HEK293 (cell line): ENCODE results near the gene ZNF569.

Experiments used
- BCL11A ChIP-seq: fragments of 450-650 bp; formaldehyde crosslinking; IDR thresholded peaks from 2 replicates; pipeline ENCODE4 v1.5.1; 2016; ENCODE audit warnings: low read depth, missing biosample characterization, missing genetic modification characterization
- BCL11B ChIP-seq: fragments of 450-650 bp; formaldehyde crosslinking; IDR thresholded peaks from 2 replicates; pipeline ENCODE4 v1.5.1; 2016; ENCODE audit warnings: low read depth, missing biosample characterization, missing genetic modification characterization
- GLI4 ChIP-seq: fragments of 450-650 bp; formaldehyde crosslinking; IDR thresholded peaks from 2 replicates; pipeline ENCODE4 v1.5.1; 2016; ENCODE audit warnings: missing biosample characterization, missing genetic modification characterization
- HOXC10 ChIP-seq: sonication (generic); formaldehyde crosslinking; IDR thresholded peaks from 2 replicates; pipeline ENCODE4 v1.8.1; 2023; ENCODE audit warnings: mild to moderate bottlenecking, missing genetic modification reagents
- OSR2 ChIP-seq: fragments of 450-650 bp; formaldehyde crosslinking; IDR thresholded peaks from 2 replicates; pipeline ENCODE4 v1.5.1; 2016; ENCODE audit warnings: missing biosample characterization, missing genetic modification characterization
- OVOL3 ChIP-seq: fragments of 450-650 bp; formaldehyde crosslinking; IDR thresholded peaks from 2 replicates; pipeline ENCODE4 v1.5.1; 2016; ENCODE audit warnings: missing biosample characterization, missing genetic modification characterization
- RBAK ChIP-seq: fragments of 450-650 bp; formaldehyde crosslinking; IDR thresholded peaks from 2 replicates; pipeline ENCODE4 v1.5.1; 2016; ENCODE audit warnings: missing biosample characterization, missing genetic modification characterization
- REPIN1 ChIP-seq: fragments of 450-650 bp; formaldehyde crosslinking; IDR thresholded peaks from 2 replicates; pipeline ENCODE4 v1.5.1; 2017; ENCODE audit warnings: missing biosample characterization, missing genetic modification characterization, low read depth
- SCRT2 ChIP-seq: fragments of 450-650 bp; formaldehyde crosslinking; IDR thresholded peaks from 2 replicates; pipeline ENCODE4 v1.5.1; 2016; ENCODE audit warnings: missing biosample characterization, missing genetic modification characterization
- TRIM28 ChIP-seq: IDR thresholded peaks from 2 replicates; pipeline ENCODE4 v1.6.1; 2011; ENCODE audit warnings: low read length, control low read depth, borderline replicate concordance
- ZBTB8A ChIP-seq: fragments of 450-650 bp; formaldehyde crosslinking; IDR thresholded peaks from 2 replicates; pipeline ENCODE4 v1.5.1; 2016; ENCODE audit warnings: missing biosample characterization, missing genetic modification characterization
- ZFP37 ChIP-seq: fragments of 450-650 bp; formaldehyde crosslinking; IDR thresholded peaks from 2 replicates; pipeline ENCODE4 v1.5.1; 2016; ENCODE audit warnings: missing biosample characterization, missing genetic modification characterization
- ZNF146 ChIP-seq: fragments of 450-650 bp; formaldehyde crosslinking; IDR thresholded peaks from 2 replicates; pipeline ENCODE4 v1.5.1; 2016; ENCODE audit warnings: missing biosample characterization, missing genetic modification characterization
- ZNF223 ChIP-seq: fragments of 450-650 bp; formaldehyde crosslinking; IDR thresholded peaks from 2 replicates; pipeline ENCODE4 v1.5.1; 2016; ENCODE audit warnings: missing biosample characterization, missing genetic modification characterization
- ZNF302 ChIP-seq: fragments of 450-650 bp; formaldehyde crosslinking; IDR thresholded peaks from 2 replicates; pipeline ENCODE4 v1.5.1; 2016; ENCODE audit warnings: missing biosample characterization, missing genetic modification characterization, low read depth
- ZNF354C ChIP-seq: fragments of 450-650 bp; formaldehyde crosslinking; IDR thresholded peaks from 2 replicates; pipeline ENCODE4 v1.5.1; 2016; ENCODE audit warnings: missing biosample characterization, missing genetic modification characterization, low read depth, borderline replicate concordance
- ZNF362 ChIP-seq: fragments of 450-650 bp; formaldehyde crosslinking; IDR thresholded peaks from 2 replicates; pipeline ENCODE4 v1.5.1; 2016; ENCODE audit warnings: missing biosample characterization, missing genetic modification characterization
- ZNF398 ChIP-seq: fragments of 450-650 bp; formaldehyde crosslinking; IDR thresholded peaks from 2 replicates; pipeline ENCODE4 v1.5.1; 2017; ENCODE audit warnings: missing biosample characterization, missing genetic modification characterization
- ZNF416 ChIP-seq: fragments of 450-650 bp; formaldehyde crosslinking; IDR thresholded peaks from 2 replicates; pipeline ENCODE4 v1.5.1; 2016; ENCODE audit warnings: missing biosample characterization, missing genetic modification characterization
- ZNF433 ChIP-seq: fragments of 450-650 bp; formaldehyde crosslinking; IDR thresholded peaks from 2 replicates; pipeline ENCODE4 v1.5.1; 2016; ENCODE audit warnings: missing biosample characterization, missing genetic modification characterization, low read depth
- ZNF514 ChIP-seq: fragments of 450-650 bp; formaldehyde crosslinking; IDR thresholded peaks from 2 replicates; pipeline ENCODE4 v1.5.1; 2016; ENCODE audit warnings: missing biosample characterization, missing genetic modification characterization
- ZNF560 ChIP-seq: fragments of 450-650 bp; formaldehyde crosslinking; IDR thresholded peaks from 2 replicates; pipeline ENCODE4 v1.5.1; 2017; ENCODE audit warnings: missing biosample characterization, missing genetic modification characterization, borderline replicate concordance
- ZNF645 ChIP-seq: fragments of 450-650 bp; formaldehyde crosslinking; IDR thresholded peaks from 2 replicates; pipeline ENCODE4; 2016; ENCODE audit warnings: missing biosample characterization, missing genetic modification characterization
- ZNF707 ChIP-seq: fragments of 450-650 bp; formaldehyde crosslinking; IDR thresholded peaks from 2 replicates; pipeline ENCODE4 v1.5.1; 2016; ENCODE audit warnings: missing biosample characterization, missing genetic modification characterization
- ZSCAN30 ChIP-seq: fragments of 450-650 bp; IDR thresholded peaks from 2 replicates; pipeline ENCODE4 v1.5.1; 2018; ENCODE audit warnings: missing biosample characterization, mild to moderate bottlenecking, missing genetic modification characterization, moderate library complexity
- TF ChIP-seq, protein P1 (sequence below): fragments of 450-650 bp; formaldehyde crosslinking; IDR thresholded peaks from 2 replicates; pipeline ENCODE4 v1.5.1; 2016; ENCODE audit warnings: missing biosample characterization, missing genetic modification characterization
- TF ChIP-seq, protein P2 (sequence below): fragments of 450-650 bp; formaldehyde crosslinking; IDR thresholded peaks from 2 replicates; pipeline ENCODE4 v1.5.1; 2016; ENCODE audit warnings: missing biosample characterization, missing genetic modification characterization, borderline replicate concordance
- TF ChIP-seq, protein P3 (sequence below): fragments of 450-650 bp; IDR thresholded peaks from 2 replicates; pipeline ENCODE4 v1.5.1; 2018; ENCODE audit warnings: missing biosample characterization, missing genetic modification characterization

Gene ZNF569

DNA sequence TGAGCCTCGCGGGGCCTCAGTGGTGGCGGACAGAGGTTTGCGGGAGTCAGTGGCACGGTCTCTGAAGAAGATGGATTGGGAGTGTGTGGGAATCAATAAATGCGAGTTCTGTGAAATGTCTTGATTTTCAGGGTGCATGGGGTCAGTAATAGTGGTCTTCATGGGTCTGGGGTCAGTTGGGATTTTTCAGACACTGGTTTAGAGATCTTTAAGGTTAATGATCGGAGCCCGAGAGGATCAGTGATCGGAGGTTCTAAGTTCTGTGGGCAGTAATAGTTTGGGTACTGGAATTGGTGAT is 39.9 kb upstream of the ZNF569 start (continued):
- TF ChIP-seq, protein P1, sequence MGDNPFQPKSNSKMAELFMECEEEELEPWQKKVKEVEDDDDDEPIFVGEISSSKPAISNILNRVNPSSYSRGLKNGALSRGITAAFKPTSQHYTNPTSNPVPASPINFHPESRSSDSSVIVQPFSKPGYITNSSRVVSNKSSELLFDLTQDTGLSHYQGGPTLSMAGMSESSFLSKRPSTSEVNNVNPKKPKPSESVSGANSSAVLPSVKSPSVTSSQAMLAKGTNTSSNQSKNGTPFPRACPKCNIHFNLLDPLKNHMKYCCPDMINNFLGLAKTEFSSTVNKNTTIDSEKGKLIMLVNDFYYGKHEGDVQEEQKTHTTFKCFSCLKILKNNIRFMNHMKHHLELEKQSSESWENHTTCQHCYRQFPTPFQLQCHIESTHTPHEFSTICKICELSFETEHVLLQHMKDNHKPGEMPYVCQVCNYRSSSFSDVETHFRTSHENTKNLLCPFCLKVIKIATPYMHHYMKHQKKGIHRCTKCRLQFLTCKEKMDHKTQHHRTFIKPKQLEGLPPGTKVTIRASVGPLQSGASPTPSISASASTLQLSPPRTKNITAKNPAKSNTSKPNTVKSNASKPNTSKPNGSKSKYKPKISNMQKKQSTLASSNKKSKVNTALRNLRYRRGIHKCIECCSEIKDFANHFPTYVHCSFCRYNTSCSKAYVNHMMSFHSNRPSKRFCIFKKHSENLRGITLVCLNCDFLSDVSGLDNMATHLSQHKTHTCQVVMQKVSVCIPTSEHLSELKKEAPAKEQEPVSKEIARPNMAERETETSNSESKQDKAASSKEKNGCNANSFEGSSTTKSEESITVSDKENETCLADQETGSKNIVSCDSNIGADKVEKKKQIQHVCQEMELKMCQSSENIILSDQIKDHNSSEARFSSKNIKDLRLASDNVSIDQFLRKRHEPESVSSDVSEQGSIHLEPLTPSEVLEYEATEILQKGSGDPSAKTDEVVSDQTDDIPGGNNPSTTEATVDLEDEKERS (tag by site-specific recombination): no peak; the same call in 1 of the 2 replicates
- TF ChIP-seq HOXC10 (CRISPR knock-in tag) (no peak), GLI4 (tag by site-specific recombination) (no peak), RBAK (tag by site-specific recombination) (peak; percentile 80; the same call in 1 of the 2 replicates), ZNF146 (tag by site-specific recombination) (0 out of 2 replicates have a peak, but pooled peaks have one; percentile 5), ZSCAN30 (no peak), ZNF433 (tag by site-specific recombination) (peak; percentile 5; the same call in 1 of the 2 replicates), ZFP37 (tag by site-specific recombination) (no peak), ZNF302 (tag by site-specific recombination) (peak; percentile 7), OVOL3 (no peak), ZNF707 (tag by site-specific recombination) (no peak), ZBTB8A (no peak; the same call in 1 of the 2 replicates), ZNF416 (0 out of 2 replicates have a peak, but pooled peaks have one; percentile 6), ZNF398 (tag by site-specific recombination) (peak; percentile 37; the same call in 1 of the 2 replicates), BCL11B (tag by site-specific recombination) (peak; percentile 74; the same call in 1 of the 2 replicates), ZNF560 (tag by site-specific recombination) (no peak), ZNF354C (tag by site-specific recombination) (no peak), ZNF514 (tag by site-specific recombination) (peak; percentile 6; the same call in 1 of the 2 replicates), REPIN1 (no peak), OSR2 (tag by site-specific recombination) (no peak; the same call in 1 of the 2 replicates), ZNF645 (tag by site-specific recombination) (0 out of 2 replicates have a peak, but pooled peaks have one; percentile 68), ZNF362 (tag by site-specific recombination) (no peak), TRIM28 (no peak), ZNF223 (tag by site-specific recombination) (no peak), SCRT2 (tag by site-specific recombination) (no peak), BCL11A (tag by site-specific recombination) (0 out of 2 replicates have a peak, but pooled peaks have one; percentile 17)
- TF ChIP-seq, protein P2, sequence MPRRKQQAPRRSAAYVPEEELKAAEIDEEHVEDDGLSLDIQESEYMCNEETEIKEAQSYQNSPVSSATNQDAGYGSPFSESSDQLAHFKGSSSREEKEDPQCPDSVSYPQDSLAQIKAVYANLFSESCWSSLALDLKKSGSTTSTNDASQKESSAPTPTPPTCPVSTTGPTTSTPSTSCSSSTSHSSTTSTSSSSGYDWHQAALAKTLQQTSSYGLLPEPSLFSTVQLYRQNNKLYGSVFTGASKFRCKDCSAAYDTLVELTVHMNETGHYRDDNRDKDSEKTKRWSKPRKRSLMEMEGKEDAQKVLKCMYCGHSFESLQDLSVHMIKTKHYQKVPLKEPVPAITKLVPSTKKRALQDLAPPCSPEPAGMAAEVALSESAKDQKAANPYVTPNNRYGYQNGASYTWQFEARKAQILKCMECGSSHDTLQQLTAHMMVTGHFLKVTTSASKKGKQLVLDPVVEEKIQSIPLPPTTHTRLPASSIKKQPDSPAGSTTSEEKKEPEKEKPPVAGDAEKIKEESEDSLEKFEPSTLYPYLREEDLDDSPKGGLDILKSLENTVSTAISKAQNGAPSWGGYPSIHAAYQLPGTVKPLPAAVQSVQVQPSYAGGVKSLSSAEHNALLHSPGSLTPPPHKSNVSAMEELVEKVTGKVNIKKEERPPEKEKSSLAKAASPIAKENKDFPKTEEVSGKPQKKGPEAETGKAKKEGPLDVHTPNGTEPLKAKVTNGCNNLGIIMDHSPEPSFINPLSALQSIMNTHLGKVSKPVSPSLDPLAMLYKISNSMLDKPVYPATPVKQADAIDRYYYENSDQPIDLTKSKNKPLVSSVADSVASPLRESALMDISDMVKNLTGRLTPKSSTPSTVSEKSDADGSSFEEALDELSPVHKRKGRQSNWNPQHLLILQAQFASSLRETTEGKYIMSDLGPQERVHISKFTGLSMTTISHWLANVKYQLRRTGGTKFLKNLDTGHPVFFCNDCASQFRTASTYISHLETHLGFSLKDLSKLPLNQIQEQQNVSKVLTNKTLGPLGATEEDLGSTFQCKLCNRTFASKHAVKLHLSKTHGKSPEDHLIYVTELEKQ (tag by site-specific recombination): 0 out of 2 replicates have a peak, but pooled peaks have one; percentile 63
- TF ChIP-seq, protein P3, sequence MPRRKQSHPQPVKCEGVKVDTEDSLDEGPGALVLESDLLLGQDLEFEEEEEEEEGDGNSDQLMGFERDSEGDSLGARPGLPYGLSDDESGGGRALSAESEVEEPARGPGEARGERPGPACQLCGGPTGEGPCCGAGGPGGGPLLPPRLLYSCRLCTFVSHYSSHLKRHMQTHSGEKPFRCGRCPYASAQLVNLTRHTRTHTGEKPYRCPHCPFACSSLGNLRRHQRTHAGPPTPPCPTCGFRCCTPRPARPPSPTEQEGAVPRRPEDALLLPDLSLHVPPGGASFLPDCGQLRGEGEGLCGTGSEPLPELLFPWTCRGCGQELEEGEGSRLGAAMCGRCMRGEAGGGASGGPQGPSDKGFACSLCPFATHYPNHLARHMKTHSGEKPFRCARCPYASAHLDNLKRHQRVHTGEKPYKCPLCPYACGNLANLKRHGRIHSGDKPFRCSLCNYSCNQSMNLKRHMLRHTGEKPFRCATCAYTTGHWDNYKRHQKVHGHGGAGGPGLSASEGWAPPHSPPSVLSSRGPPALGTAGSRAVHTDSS (tag by site-specific recombination): 0 out of 2 replicates have a peak, but pooled peaks have one; percentile 6
